PC-9 (cell line): ENCODE results near the gene RPTOR.

Source experiments
- CTCF ChIP-seq: fragments of 200-600 bp; sonication (generic); conservative IDR thresholded peaks from 2 replicates; pipeline ENCODE4 v1.6.1; 2017; ENCODE audit warnings: mixed run types, antibody characterized with exemption, mild to moderate bottlenecking, moderate library complexity
- EZH2 ChIP-seq: fragments of 200-600 bp; sonication (generic); IDR thresholded peaks from 2 replicates; pipeline ENCODE4 v1.8.0; 2017; ENCODE audit warnings: antibody characterized with exemption, low read depth

- TF ChIP-seq CTCF: no peak
- TF ChIP-seq EZH2: no peak
These were observed 275.0 kb downstream of the RPTOR start for GRCh38 chr17:80819422-80820164.
